WTC11 (cell line): ENCODE results near the gene CRYGS. TPM values are rescaled to one million over a fixed set of nuclear protein-coding genes. Genes with fewer than 3 reads are reported as not detected.

Experiments used
- ATAC-seq: fragments of 200-7000 bp; cut with Tn5 transposase; 2 replicates; pipeline ENCODE4 v1.10.0; 2021; ENCODE audit warnings: mild to moderate bottlenecking, moderate library complexity
- Bru-seq: library from RNA; stranded (reverse); fragments of 400-500 nt; gene quantifications from one replicate; lab custom pipeline; 2021; lab: Mats Ljungman, UMichigan
- CTCF ChIA-PET: fragments of 300-600 bp; sonication (Branson Sonifier 250); formaldehyde crosslinking; loops from one replicate; lab custom pipeline; 2021; ENCODE audit warnings: antibody characterized with exemption; lab: Charles Lee
- POLR2A ChIA-PET: fragments of 350-600 bp; sonication (Branson Sonifier 250); formaldehyde crosslinking; loops from one replicate; lab custom pipeline; 2021; ENCODE audit warnings: antibody characterized with exemption; lab: Charles Lee
- DNase-seq: peaks from one replicate; pipeline ENCODE4 v3.0.0; 2021; ENCODE audit warnings: low spot score
- H3K27ac Mint-ChIP-seq: 2 replicates; pipeline ENCODE4 v1.8.0; 2021; ENCODE audit warnings: mixed read lengths
- H3K27me3 Mint-ChIP-seq: 2 replicates; pipeline ENCODE4 v1.8.0; 2021; ENCODE audit warnings: low read depth, mild to moderate bottlenecking, moderate library complexity, mixed read lengths
- H3K36me3 Mint-ChIP-seq: 2 replicates; pipeline ENCODE4 v1.8.0; 2021; ENCODE audit warnings: mixed read lengths
- H3K4me1 Mint-ChIP-seq: 2 replicates; pipeline ENCODE4 v1.8.0; 2022; ENCODE audit warnings: mixed read lengths
- H3K4me3 Mint-ChIP-seq: 2 replicates; pipeline ENCODE4 v1.8.0; 2021; ENCODE audit warnings: mild to moderate bottlenecking, moderate library complexity, mixed read lengths
- H3K9me3 Mint-ChIP-seq: 2 replicates; pipeline ENCODE4 v1.8.0; 2021; ENCODE audit warnings: mixed read lengths
- CBFB ChIP-seq: sonication (generic); formaldehyde crosslinking; IDR thresholded peaks from 2 replicates; pipeline ENCODE4 v1.8.1; 2022; ENCODE audit warnings: mild to moderate bottlenecking, low read depth, missing genetic modification reagents
- E2F5 ChIP-seq: sonication (generic); formaldehyde crosslinking; IDR thresholded peaks from 2 replicates; pipeline ENCODE4 v1.8.1; 2022; ENCODE audit warnings: mild to moderate bottlenecking, moderate library complexity, missing genetic modification reagents
- ELF4 ChIP-seq: sonication (generic); formaldehyde crosslinking; IDR thresholded peaks from 2 replicates; pipeline ENCODE4 v1.8.1; 2022; ENCODE audit warnings: low read depth, mild to moderate bottlenecking, moderate library complexity, missing genetic modification reagents
- EMX1 ChIP-seq: fragments of 250-450 bp; sonication (Bioruptor Pico); IDR thresholded peaks from 2 replicates; pipeline ENCODE4 v1.8.0; 2021; ENCODE audit warnings: mild to moderate bottlenecking
- FOXK1 ChIP-seq: sonication (generic); formaldehyde crosslinking; IDR thresholded peaks from 2 replicates; pipeline ENCODE4 v1.8.0; 2022; ENCODE audit warnings: mild to moderate bottlenecking, moderate library complexity, missing genetic modification reagents
- IRF2 ChIP-seq: sonication (generic); formaldehyde crosslinking; IDR thresholded peaks from 2 replicates; pipeline ENCODE4 v1.8.0; 2022; ENCODE audit warnings: low read depth, missing genetic modification reagents, borderline replicate concordance
- MLX ChIP-seq: sonication (generic); formaldehyde crosslinking; IDR thresholded peaks from 2 replicates; pipeline ENCODE4 v1.8.1; 2023; ENCODE audit warnings: mild to moderate bottlenecking, missing genetic modification reagents, moderate library complexity
- MYBL2 ChIP-seq: sonication (generic); formaldehyde crosslinking; IDR thresholded peaks from 2 replicates; pipeline ENCODE4 v1.8.1; 2023; ENCODE audit warnings: mild to moderate bottlenecking, moderate library complexity, missing genetic modification reagents
- NFE2L1 ChIP-seq: sonication (generic); formaldehyde crosslinking; IDR thresholded peaks from 2 replicates; pipeline ENCODE4 v1.8.1; 2023; ENCODE audit warnings: missing genetic modification reagents
- NR1H2 ChIP-seq: sonication (generic); formaldehyde crosslinking; IDR thresholded peaks from 2 replicates; pipeline ENCODE4 v1.9.0; 2021; ENCODE audit warnings: mild to moderate bottlenecking, moderate library complexity, missing genetic modification reagents
- NR3C1 ChIP-seq: sonication (generic); formaldehyde crosslinking; conservative IDR thresholded peaks from 2 replicates; pipeline ENCODE4 v1.8.1; 2023; ENCODE audit warnings: low read depth, mild to moderate bottlenecking, missing genetic modification reagents
- RORB ChIP-seq: fragments of 250-450 bp; sonication (Bioruptor Pico); IDR thresholded peaks from 2 replicates; pipeline ENCODE4 v1.9.0; 2021; ENCODE audit warnings: mild to moderate bottlenecking
- SP1 ChIP-seq: sonication (generic); formaldehyde crosslinking; conservative IDR thresholded peaks from 2 replicates; pipeline ENCODE4 v1.8.1; 2022; ENCODE audit warnings: missing genetic modification reagents
- ZNF263 ChIP-seq: sonication (generic); formaldehyde crosslinking; IDR thresholded peaks from 2 replicates; pipeline ENCODE4 v1.8.1; 2022; ENCODE audit warnings: low read depth, mild to moderate bottlenecking, moderate library complexity, missing genetic modification reagents
- ZNF416 ChIP-seq: fragments of 250-450 bp; sonication (Bioruptor Pico); IDR thresholded peaks from 2 replicates; pipeline ENCODE4 v1.9.0; 2021; ENCODE audit warnings: mild to moderate bottlenecking, inconsistent platforms
- long read RNA-seq, 3 experiments: library from RNA in 1 of 3; library from capped mRNA in 1 of 3; library from polyadenylated mRNA in 1 of 3; unstranded in 2 of 3; stranded (forward) in 1 of 3; transcript quantifications; one replicate each; pipeline ENCODE4 v2.0.0, GENCODE V29; 2021
- total RNA-seq: library from RNA; stranded (reverse); gene quantifications from 3 replicates; pipeline ENCODE4 v1.2.3, GENCODE V29; 2021
- TF ChIP-seq, protein P1 (sequence below): fragments of 250-450 bp; sonication (Bioruptor Pico); IDR thresholded peaks from 2 replicates; pipeline ENCODE4 v2.1.2; 2022; ENCODE audit warnings: mild to moderate bottlenecking, moderate library complexity
- TF ChIP-seq, protein P2 (sequence below): sonication (generic); formaldehyde crosslinking; IDR thresholded peaks from 2 replicates; pipeline ENCODE4 v1.8.0; 2023; ENCODE audit warnings: missing genetic modification reagents, mild to moderate bottlenecking, borderline replicate concordance
- TF ChIP-seq, protein P3 (sequence below): sonication (generic); formaldehyde crosslinking; IDR thresholded peaks from 2 replicates; pipeline ENCODE4 v1.8.1; 2022; ENCODE audit warnings: missing genetic modification reagents, borderline replicate concordance
- TF ChIP-seq, protein P4 (sequence below): sonication (generic); formaldehyde crosslinking; IDR thresholded peaks from 2 replicates; pipeline ENCODE4 v1.8.1; 2023; ENCODE audit warnings: mild to moderate bottlenecking, missing genetic modification reagents, borderline replicate concordance

The CRYGS gene
- total RNA-seq (1.7 to 2.9 TPM (median 1.9 TPM) in 3 replicates), Bru-seq, nascent RNA (percentile 73 among the genes with signal in this experiment)
- long read RNA-seq, experiment 1, partial matches to known transcripts = 0 of 3 reads
- long read RNA-seq, experiment 1, other reads (novel, unspliced or antisense) = 2 of 3 reads
- long read RNA-seq, experiment 2, partial matches to known transcripts = 0 of 1 reads
- long read RNA-seq, experiment 2, other reads (novel, unspliced or antisense) = 0 of 1 reads
- long read RNA-seq, experiment 3 = 0 reads

GRCh38 chr3:186544281-186544680, at the start of gene CRYGS:
TSS of gene CRYGS (minus strand) at chr3:186544380. CDS start at chr3:186544326, 54 bp downstream.
- H3K36me3 Mint-ChIP-seq = peaks cover 7% of the 10 kb centered on the region; the same call in 1 of the 2 replicates

GRCh38 chr3:186593862-186594261, 49.7 kb upstream of the CRYGS start:
- ChIA-PET CTCF (interaction anchor here (0.6 kb wide), 1 partner anchor 23 kb away, joined by 3 read pairs; no protein-coding TSS in a partner anchor), POLR2A (no interaction called here)
- Mint-ChIP-seq H3K36me3 (no peaks in the 10 kb centered on the region), H3K27me3 (peaks cover 6% of the 10 kb centered on the region; the same call in 1 of the 2 replicates), H3K27ac (no peak overlapping the region), H3K9me3 (no peaks in the 10 kb centered on the region), H3K4me1 (peaks cover 6% of the 10 kb centered on the region), H3K4me3 (no peak overlapping the region)
- DNase-seq (no peak), ATAC-seq (no peak)
- TF ChIP-seq FOXK1 (CRISPR knock-in tag) (no peak), NR1H2 (CRISPR knock-in tag) (no peak), SP1 (CRISPR knock-in tag) (no peak), NFE2L1 (CRISPR knock-in tag) (no peak)
- TF ChIP-seq, protein P1, sequence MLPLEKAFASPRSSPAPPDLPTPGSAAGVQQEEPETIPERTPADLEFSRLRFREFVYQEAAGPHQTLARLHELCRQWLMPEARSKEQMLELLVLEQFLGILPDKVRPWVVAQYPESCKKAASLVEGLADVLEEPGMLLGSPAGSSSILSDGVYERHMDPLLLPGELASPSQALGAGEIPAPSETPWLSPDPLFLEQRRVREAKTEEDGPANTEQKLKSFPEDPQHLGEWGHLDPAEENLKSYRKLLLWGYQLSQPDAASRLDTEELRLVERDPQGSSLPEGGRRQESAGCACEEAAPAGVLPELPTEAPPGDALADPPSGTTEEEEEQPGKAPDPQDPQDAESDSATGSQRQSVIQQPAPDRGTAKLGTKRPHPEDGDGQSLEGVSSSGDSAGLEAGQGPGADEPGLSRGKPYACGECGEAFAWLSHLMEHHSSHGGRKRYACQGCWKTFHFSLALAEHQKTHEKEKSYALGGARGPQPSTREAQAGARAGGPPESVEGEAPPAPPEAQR (CRISPR knock-in tag) = no peak
- TF ChIP-seq, protein P2, sequence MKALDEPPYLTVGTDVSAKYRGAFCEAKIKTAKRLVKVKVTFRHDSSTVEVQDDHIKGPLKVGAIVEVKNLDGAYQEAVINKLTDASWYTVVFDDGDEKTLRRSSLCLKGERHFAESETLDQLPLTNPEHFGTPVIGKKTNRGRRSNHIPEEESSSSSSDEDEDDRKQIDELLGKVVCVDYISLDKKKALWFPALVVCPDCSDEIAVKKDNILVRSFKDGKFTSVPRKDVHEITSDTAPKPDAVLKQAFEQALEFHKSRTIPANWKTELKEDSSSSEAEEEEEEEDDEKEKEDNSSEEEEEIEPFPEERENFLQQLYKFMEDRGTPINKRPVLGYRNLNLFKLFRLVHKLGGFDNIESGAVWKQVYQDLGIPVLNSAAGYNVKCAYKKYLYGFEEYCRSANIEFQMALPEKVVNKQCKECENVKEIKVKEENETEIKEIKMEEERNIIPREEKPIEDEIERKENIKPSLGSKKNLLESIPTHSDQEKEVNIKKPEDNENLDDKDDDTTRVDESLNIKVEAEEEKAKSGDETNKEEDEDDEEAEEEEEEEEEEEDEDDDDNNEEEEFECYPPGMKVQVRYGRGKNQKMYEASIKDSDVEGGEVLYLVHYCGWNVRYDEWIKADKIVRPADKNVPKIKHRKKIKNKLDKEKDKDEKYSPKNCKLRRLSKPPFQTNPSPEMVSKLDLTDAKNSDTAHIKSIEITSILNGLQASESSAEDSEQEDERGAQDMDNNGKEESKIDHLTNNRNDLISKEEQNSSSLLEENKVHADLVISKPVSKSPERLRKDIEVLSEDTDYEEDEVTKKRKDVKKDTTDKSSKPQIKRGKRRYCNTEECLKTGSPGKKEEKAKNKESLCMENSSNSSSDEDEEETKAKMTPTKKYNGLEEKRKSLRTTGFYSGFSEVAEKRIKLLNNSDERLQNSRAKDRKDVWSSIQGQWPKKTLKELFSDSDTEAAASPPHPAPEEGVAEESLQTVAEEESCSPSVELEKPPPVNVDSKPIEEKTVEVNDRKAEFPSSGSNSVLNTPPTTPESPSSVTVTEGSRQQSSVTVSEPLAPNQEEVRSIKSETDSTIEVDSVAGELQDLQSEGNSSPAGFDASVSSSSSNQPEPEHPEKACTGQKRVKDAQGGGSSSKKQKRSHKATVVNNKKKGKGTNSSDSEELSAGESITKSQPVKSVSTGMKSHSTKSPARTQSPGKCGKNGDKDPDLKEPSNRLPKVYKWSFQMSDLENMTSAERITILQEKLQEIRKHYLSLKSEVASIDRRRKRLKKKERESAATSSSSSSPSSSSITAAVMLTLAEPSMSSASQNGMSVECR (CRISPR knock-in tag) = no peak
- TF ChIP-seq, protein P3, sequence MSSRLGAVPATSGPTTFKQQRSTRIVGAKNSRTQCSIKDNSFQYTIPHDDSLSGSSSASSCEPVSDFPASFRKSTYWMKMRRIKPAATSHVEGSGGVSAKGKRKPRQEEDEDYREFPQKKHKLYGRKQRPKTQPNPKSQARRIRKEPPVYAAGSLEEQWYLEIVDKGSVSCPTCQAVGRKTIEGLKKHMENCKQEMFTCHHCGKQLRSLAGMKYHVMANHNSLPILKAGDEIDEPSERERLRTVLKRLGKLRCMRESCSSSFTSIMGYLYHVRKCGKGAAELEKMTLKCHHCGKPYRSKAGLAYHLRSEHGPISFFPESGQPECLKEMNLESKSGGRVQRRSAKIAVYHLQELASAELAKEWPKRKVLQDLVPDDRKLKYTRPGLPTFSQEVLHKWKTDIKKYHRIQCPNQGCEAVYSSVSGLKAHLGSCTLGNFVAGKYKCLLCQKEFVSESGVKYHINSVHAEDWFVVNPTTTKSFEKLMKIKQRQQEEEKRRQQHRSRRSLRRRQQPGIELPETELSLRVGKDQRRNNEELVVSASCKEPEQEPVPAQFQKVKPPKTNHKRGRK (CRISPR knock-in tag) = no peak

More at GRCh38 chr3:186544281-186544680, at the start of gene CRYGS:
- TF ChIP-seq MYBL2 (CRISPR knock-in tag) (no peak), ELF4 (no peak), CBFB (no peak), NFE2L1 (CRISPR knock-in tag) (no peak), E2F5 (CRISPR knock-in tag) (no peak), EMX1 (CRISPR knock-in tag) (no peak), IRF2 (CRISPR knock-in tag) (no peak), RORB (CRISPR knock-in tag) (no peak), ZNF416 (no peak), ZNF263 (CRISPR knock-in tag) (no peak), MLX (CRISPR knock-in tag) (no peak), NR3C1 (CRISPR knock-in tag) (no peak)
- TF ChIP-seq, protein P4, sequence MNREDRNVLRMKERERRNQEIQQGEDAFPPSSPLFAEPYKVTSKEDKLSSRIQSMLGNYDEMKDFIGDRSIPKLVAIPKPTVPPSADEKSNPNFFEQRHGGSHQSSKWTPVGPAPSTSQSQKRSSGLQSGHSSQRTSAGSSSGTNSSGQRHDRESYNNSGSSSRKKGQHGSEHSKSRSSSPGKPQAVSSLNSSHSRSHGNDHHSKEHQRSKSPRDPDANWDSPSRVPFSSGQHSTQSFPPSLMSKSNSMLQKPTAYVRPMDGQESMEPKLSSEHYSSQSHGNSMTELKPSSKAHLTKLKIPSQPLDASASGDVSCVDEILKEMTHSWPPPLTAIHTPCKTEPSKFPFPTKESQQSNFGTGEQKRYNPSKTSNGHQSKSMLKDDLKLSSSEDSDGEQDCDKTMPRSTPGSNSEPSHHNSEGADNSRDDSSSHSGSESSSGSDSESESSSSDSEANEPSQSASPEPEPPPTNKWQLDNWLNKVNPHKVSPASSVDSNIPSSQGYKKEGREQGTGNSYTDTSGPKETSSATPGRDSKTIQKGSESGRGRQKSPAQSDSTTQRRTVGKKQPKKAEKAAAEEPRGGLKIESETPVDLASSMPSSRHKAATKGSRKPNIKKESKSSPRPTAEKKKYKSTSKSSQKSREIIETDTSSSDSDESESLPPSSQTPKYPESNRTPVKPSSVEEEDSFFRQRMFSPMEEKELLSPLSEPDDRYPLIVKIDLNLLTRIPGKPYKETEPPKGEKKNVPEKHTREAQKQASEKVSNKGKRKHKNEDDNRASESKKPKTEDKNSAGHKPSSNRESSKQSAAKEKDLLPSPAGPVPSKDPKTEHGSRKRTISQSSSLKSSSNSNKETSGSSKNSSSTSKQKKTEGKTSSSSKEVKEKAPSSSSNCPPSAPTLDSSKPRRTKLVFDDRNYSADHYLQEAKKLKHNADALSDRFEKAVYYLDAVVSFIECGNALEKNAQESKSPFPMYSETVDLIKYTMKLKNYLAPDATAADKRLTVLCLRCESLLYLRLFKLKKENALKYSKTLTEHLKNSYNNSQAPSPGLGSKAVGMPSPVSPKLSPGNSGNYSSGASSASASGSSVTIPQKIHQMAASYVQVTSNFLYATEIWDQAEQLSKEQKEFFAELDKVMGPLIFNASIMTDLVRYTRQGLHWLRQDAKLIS (CRISPR knock-in tag) = no peak
- CTCF ChIA-PET = interaction anchor here (1.3 kb wide), 1 partner anchor 71 kb away, joined by 4 read pairs; no protein-coding TSS in a partner anchor
- no peak for DNase-seq
- H3K4me1 Mint-ChIP-seq = peaks cover 6% of the 10 kb centered on the region
- H3K27ac Mint-ChIP-seq = no peak within 1 kb of the TSS
- H3K4me3 Mint-ChIP-seq = no peak within 1 kb of the TSS
- POLR2A ChIA-PET = no interaction called here
- no peak for ATAC-seq
- H3K9me3 Mint-ChIP-seq = no peaks in the 10 kb centered on the region
- H3K27me3 Mint-ChIP-seq = no peaks in the 10 kb centered on the region
